HepG2 (cell line): ENCODE data around the gene PRCD. TPM values are rescaled to one million over a fixed set of nuclear protein-coding genes. Genes with fewer than 3 reads are reported as not detected.

Source experiments
- CBX2 ChIP-seq, 2 experiments: fragments of 200-600 bp in 1 of 2; sonication (generic); formaldehyde crosslinking in 1 of 2; IDR thresholded peaks; 2 replicates each; pipeline versions ENCODE4 v1.7.0 to v1.8.1; 2018 to 2022; ENCODE audit warnings: low read depth in 2 of 2, low read length in 1 of 2, mild to moderate bottlenecking in 1 of 2, missing genetic modification reagents in 1 of 2
- GABPB1 ChIP-seq: IDR thresholded peaks from 2 replicates; pipeline ENCODE4 v1.6.1; 2016; ENCODE audit warnings: mild to moderate bottlenecking, missing genetic modification reagents, moderate library complexity, missing compliant biosample characterization
- HBP1 ChIP-seq: IDR thresholded peaks from 2 replicates; pipeline ENCODE4 v1.6.1; 2016; ENCODE audit warnings: low read depth, control low read depth
- IKZF4 ChIP-seq: sonication (generic); formaldehyde crosslinking; IDR thresholded peaks from 2 replicates; pipeline ENCODE4 v1.5.1; 2020; ENCODE audit warnings: borderline replicate concordance, mild to moderate bottlenecking, low read depth, missing genetic modification reagents; ENCODE audit errors: not compliant biosample characterization
- NR2F1 ChIP-seq, 2 experiments: fragments of 450-650 bp in 1 of 2; formaldehyde crosslinking in 1 of 2; IDR thresholded peaks; 2 replicates each; pipeline versions ENCODE4 v1.5.0 to v1.6.1; 2016 to 2020; ENCODE audit warnings: mild to moderate bottlenecking in 1 of 2, missing compliant biosample characterization in 1 of 2, missing genetic modification reagents in 1 of 2, moderate library complexity in 1 of 2
- ZBTB14 ChIP-seq: sonication (generic); formaldehyde crosslinking; IDR thresholded peaks from 2 replicates; pipeline ENCODE4 v1.4.0; 2020; ENCODE audit warnings: missing genetic modification reagents
- ZGPAT ChIP-seq: IDR thresholded peaks from 2 replicates; pipeline ENCODE4 v1.6.1; 2016; ENCODE audit warnings: mild to moderate bottlenecking
- ZNF20 ChIP-seq: sonication (generic); formaldehyde crosslinking; IDR thresholded peaks from 2 replicates; pipeline ENCODE4 v1.4.0; 2020; ENCODE audit warnings: mild to moderate bottlenecking, moderate library complexity, missing genetic modification reagents
- ZNF451 ChIP-seq: sonication (generic); formaldehyde crosslinking; IDR thresholded peaks from 2 replicates; pipeline ENCODE4 v1.5.0; 2020; ENCODE audit warnings: mild to moderate bottlenecking, missing genetic modification reagents
- ZZZ3 ChIP-seq: sonication (generic); formaldehyde crosslinking; IDR thresholded peaks from 2 replicates; pipeline ENCODE4 v1.4.0; 2020; ENCODE audit warnings: missing genetic modification reagents, mild to moderate bottlenecking, borderline replicate concordance
- polyA plus RNA-seq, 8 experiments: library from polyadenylated mRNA; depleted of rRNA in 3 of 8; stranded (reverse) in 7 of 8; unstranded in 1 of 8; fragments of >200 nt; fragmentation: Illumina TruSeq in 4 of 8; extraction: Trizol in 4 of 8; gene quantifications; 2 replicates each; pipeline versions ENCODE4 v1.2.1 to v1.2.3, GENCODE V29; 2011 to 2016; ENCODE audit warnings: low read depth in 4 of 8, missing spikeins in 1 of 8, mixed read lengths in 1 of 8; ENCODE audit not compliant: insufficient read depth in 1 of 8
- total RNA-seq, 5 experiments: library from RNA; depleted of rRNA; stranded (reverse); fragments of >200 nt; fragmentation: Illumina TruSeq; extraction: Trizol; gene quantifications; 2 replicates each; pipeline ENCODE4 v1.2.3, GENCODE V29; 2016; ENCODE audit warnings: low read depth in 1 of 5
- TF ChIP-seq, protein P1 (sequence below): sonication (generic); formaldehyde crosslinking; IDR thresholded peaks from 2 replicates; pipeline ENCODE4 v1.4.0; 2020; ENCODE audit warnings: low read depth, mild to moderate bottlenecking, missing genetic modification reagents
- TF ChIP-seq, protein P2 (sequence below): sonication (generic); formaldehyde crosslinking; IDR thresholded peaks from 2 replicates; pipeline ENCODE4 v1.9.0; 2021; ENCODE audit warnings: missing genetic modification reagents, borderline replicate concordance
- TF ChIP-seq, protein P3 (sequence below), 2 experiments: sonication (generic) in 1 of 2; formaldehyde crosslinking in 1 of 2; IDR thresholded peaks; 2 replicates each; pipeline versions ENCODE4 v1.5.1 to v1.6.1; 2011 to 2020; ENCODE audit warnings: borderline replicate concordance in 1 of 2, low read depth in 1 of 2, low read length in 1 of 2, mild to moderate bottlenecking in 1 of 2, missing genetic modification reagents in 1 of 2, moderate library complexity in 1 of 2

Gene PRCD
- total and polyA plus RNA-seq, 2 of the 13 experiments (the other 11 are each of a cell fraction or from before 2014, with no cell fraction given), result 0.51 TPM; not detected in 1

- TF ChIP-seq ZNF451 (CRISPR knock-in tag) (no peak), ZNF20 (CRISPR knock-in tag) (no peak), GABPB1 (CRISPR knock-in tag) (no peak; the same call in 1 of the 2 replicates), NR2F1 (CRISPR knock-in tag; IDR thresholded peaks at IDR 0.05) (no peak), ZGPAT (CRISPR knock-in tag) (no peak), IKZF4 (CRISPR knock-in tag) (no peak), ZBTB14 (CRISPR knock-in tag) (no peak; the same call in 1 of the 2 replicates), ZZZ3 (CRISPR knock-in tag) (no peak), HBP1 (CRISPR knock-in tag) (no peak), CBX2 (IDR thresholded peaks at IDR 0.05; ENCODE audit: low read depth, low read length) (no peak), CBX2 (CRISPR knock-in tag; IDR thresholded peaks at IDR 0.05; ENCODE audit: low read depth) (no peak)
- TF ChIP-seq, protein P1, sequence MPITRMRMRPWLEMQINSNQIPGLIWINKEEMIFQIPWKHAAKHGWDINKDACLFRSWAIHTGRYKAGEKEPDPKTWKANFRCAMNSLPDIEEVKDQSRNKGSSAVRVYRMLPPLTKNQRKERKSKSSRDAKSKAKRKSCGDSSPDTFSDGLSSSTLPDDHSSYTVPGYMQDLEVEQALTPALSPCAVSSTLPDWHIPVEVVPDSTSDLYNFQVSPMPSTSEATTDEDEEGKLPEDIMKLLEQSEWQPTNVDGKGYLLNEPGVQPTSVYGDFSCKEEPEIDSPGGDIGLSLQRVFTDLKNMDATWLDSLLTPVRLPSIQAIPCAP (CRISPR knock-in tag), result no peak
- TF ChIP-seq, protein P2, sequence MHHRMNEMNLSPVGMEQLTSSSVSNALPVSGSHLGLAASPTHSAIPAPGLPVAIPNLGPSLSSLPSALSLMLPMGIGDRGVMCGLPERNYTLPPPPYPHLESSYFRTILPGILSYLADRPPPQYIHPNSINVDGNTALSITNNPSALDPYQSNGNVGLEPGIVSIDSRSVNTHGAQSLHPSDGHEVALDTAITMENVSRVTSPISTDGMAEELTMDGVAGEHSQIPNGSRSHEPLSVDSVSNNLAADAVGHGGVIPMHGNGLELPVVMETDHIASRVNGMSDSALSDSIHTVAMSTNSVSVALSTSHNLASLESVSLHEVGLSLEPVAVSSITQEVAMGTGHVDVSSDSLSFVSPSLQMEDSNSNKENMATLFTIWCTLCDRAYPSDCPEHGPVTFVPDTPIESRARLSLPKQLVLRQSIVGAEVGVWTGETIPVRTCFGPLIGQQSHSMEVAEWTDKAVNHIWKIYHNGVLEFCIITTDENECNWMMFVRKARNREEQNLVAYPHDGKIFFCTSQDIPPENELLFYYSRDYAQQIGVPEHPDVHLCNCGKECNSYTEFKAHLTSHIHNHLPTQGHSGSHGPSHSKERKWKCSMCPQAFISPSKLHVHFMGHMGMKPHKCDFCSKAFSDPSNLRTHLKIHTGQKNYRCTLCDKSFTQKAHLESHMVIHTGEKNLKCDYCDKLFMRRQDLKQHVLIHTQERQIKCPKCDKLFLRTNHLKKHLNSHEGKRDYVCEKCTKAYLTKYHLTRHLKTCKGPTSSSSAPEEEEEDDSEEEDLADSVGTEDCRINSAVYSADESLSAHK (CRISPR knock-in tag), result no peak
- TF ChIP-seq, protein P3, sequence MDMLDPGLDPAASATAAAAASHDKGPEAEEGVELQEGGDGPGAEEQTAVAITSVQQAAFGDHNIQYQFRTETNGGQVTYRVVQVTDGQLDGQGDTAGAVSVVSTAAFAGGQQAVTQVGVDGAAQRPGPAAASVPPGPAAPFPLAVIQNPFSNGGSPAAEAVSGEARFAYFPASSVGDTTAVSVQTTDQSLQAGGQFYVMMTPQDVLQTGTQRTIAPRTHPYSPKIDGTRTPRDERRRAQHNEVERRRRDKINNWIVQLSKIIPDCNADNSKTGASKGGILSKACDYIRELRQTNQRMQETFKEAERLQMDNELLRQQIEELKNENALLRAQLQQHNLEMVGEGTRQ (IDR thresholded peaks at IDR 0.05; ENCODE audit: low read depth, low read length), result no peak
- TF ChIP-seq, protein P3 (CRISPR knock-in tag; IDR thresholded peaks at IDR 0.05; ENCODE audit: borderline replicate concordance), result no peak
Measured at GRCh38 chr17:76556765-76557367, 17.0 kb downstream of the PRCD start (continued).
